AG04450 (cell line): ENCODE data around the gene MEGF8. TPM values are rescaled to one million over a fixed set of nuclear protein-coding genes. Genes with fewer than 3 reads are reported as not detected.

Source experiments
- CTCF ChIA-PET: fragments of 300-600, 350-600 bp; formaldehyde crosslinking; extraction: SDS; loops from one replicate; lab custom pipeline; 2022; ENCODE audit warnings: antibody characterized with exemption, inconsistent platforms; lab: Charles Lee
- POLR2A ChIA-PET: fragments of 350-600 bp; formaldehyde crosslinking; extraction: SDS; loops from one replicate; lab custom pipeline; 2021; ENCODE audit warnings: antibody characterized with exemption, inconsistent platforms; lab: Yijun Ruan, JAX
- DNase-seq: peaks from one replicate; pipeline ENCODE4 v3.0.0-alpha.2; 2011; ENCODE audit warnings: low read depth, low spot score
- H3K27ac ChIP-seq: one replicate; pipeline ENCODE4 v1.5.1; 2012; ENCODE audit warnings: low read depth, low read length, control low read depth
- H3K27me3 ChIP-seq: one replicate; pipeline ENCODE4 v1.6.0; 2012; ENCODE audit warnings: low read length; ENCODE audit not compliant: control insufficient read depth, insufficient read depth
- H3K4me3 ChIP-seq: 2 replicates; pipeline ENCODE4 v1.5.1; 2011; ENCODE audit warnings: mild to moderate bottlenecking, low read depth, low read length, control low read depth
- H3K9me3 ChIP-seq: 2 replicates; pipeline ENCODE4 v1.5.1; 2012; ENCODE audit warnings: low read length; ENCODE audit not compliant: control insufficient read depth, insufficient read depth
- CTCF ChIP-seq: IDR thresholded peaks from 2 replicates; pipeline ENCODE4 v1.5.1; 2011; ENCODE audit warnings: low read depth, low read length, control low read depth, inconsistent platforms
- polyA plus RNA-seq: library from polyadenylated mRNA; depleted of rRNA; stranded (reverse); fragments of >200 nt; gene quantifications from 2 replicates; pipeline ENCODE4 v1.2.3, GENCODE V29; 2011

MEGF8 gene
- polyA plus RNA-seq, 1 experiment = 10.6 TPM

- Histone ChIP-seq H3K27me3 (no peaks in the 10 kb centered on the region), H3K4me3 (no peak overlapping the region), H3K9me3 (no peaks in the 10 kb centered on the region), H3K27ac (no peak overlapping the region)
- CTCF ChIA-PET = interaction anchor here (0.6 to 0.7 kb wide), 2 partner anchors 47 to 1143 kb away, joined by 3 read pairs; no protein-coding TSS in a partner anchor
- no peak for DNase-seq
- POLR2A ChIA-PET = no interaction called here
- TF ChIP-seq CTCF = no peak
Observed at GRCh38 chr19:42349378-42350107, 24.1 kb downstream of the MEGF8 start.

GRCh38 chr19:42350417-42350816 lies 25.0 kb downstream of the MEGF8 start:
- POLR2A ChIA-PET = no interaction called here
- TF ChIP-seq CTCF = no peak
- no peak overlapping the region for H3K27ac ChIP-seq
- H3K27me3 ChIP-seq = no peaks in the 10 kb centered on the region
- DNase-seq = no peak
- CTCF ChIA-PET = no interaction called here
- H3K9me3 ChIP-seq = no peaks in the 10 kb centered on the region
- H3K4me3 ChIP-seq = no peak overlapping the region

- Histone ChIP-seq H3K9me3 (no peaks in the 10 kb centered on the region), H3K27ac (no peak overlapping the region), H3K27me3 (no peaks in the 10 kb centered on the region), H3K4me3 (no peak overlapping the region)
- no peak for DNase-seq
- ChIA-PET CTCF (no interaction called here), POLR2A (no interaction called here)
- no peak for TF ChIP-seq CTCF
Observed at GRCh38 chr19:42351079-42351735, 25.8 kb downstream of the MEGF8 start.

- Histone ChIP-seq H3K4me3 (no peak overlapping the region), H3K9me3 (no peaks in the 10 kb centered on the region), H3K27me3 (no peaks in the 10 kb centered on the region), H3K27ac (no peak overlapping the region)
- CTCF ChIA-PET = no interaction called here
- no peak for DNase-seq
- no peak for TF ChIP-seq CTCF
- POLR2A ChIA-PET = no interaction called here
Observed at GRCh38 chr19:42352301-42353259, 27.1 kb downstream of the MEGF8 start.
